GM19467 (cell line): ENCODE results near the gene SLC25A21.
"Not testable (repeated sequence)": the region's sequence is repeated elsewhere in the genome, so short reads cannot be mapped to it uniquely, and the experiment has no call there.

Source experiments
- ATAC-seq: cut with Tn5 transposase; IDR thresholded peaks from one replicate; pipeline ENCODE4 v1.9.1; 2021; ENCODE audit warnings: mild to moderate bottlenecking, moderate library complexity; ENCODE audit not compliant: unreplicated experiment

The SLC25A21 gene

DNA sequence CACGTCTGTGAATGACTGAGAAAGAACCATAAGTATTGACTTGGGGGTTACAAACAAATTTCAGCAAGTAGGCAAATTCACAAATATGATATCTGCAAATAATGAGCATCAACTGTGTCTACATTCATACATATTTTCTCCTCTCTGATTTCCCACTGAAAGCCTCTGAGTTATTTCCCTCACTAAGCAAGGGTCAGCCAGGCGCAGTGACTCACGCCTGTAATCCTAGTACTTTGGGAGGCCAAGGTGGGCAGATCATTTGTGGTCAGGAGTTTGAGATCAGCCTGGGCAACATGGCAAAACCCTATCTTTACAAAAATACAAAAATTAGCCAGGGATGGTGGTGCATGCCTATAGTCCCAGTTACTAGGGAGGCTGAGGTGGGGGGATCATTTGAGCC, 80.8 kb downstream of the SLC25A21 start:
- ATAC-seq, result no peak

- ATAC-seq, result no peak
Observed at GRCh38 chr14:37090026-37090425, 82.4 kb downstream of the SLC25A21 start.

GRCh38 chr14:37089410-37089809, 83.0 kb downstream of the SLC25A21 start:
- no peak for ATAC-seq

DNA sequence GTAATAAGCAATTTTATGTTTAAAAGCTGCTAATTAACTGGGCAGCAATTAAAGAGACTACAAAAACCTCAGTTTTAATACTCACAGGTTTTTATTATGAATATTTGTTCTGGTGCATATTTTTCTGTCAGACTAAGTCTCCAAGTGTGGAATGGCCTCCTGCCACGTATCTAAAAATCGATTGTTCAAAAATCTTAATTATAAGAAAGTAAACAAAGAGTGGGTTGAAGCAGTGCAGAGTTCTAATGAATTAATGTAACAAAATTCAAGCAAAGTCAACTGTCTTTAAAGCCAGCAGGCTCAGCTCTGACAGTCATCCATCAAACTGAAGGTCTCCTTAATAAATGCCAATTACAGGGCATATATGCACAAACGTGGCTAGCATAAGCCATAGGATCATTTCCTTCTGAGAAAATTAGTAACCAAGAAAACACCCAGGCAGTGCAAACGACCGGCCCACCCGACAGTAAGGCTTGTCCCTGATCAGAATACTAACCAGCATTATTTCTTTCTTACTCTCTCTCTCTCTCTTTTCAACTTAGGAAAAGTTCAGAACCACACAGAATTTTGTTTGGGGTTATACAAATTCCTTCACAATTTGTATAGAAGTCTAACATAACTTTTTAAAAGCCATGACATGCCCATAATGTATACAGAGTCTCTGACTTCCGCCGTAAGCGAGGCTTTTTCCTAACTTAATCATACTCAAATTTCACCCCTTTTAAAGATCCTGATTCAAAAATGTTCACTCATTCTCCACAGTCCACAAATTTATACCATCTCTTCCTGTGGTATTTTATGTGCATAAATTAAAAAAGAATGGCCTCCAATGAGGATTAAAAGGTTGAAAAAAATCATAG, 83.8 kb downstream of the SLC25A21 start:
- ATAC-seq, result no peak

- ATAC-seq, result no peak
Observed at GRCh38 chr14:37087520-37087919, 84.9 kb downstream of the SLC25A21 start.

DNA sequence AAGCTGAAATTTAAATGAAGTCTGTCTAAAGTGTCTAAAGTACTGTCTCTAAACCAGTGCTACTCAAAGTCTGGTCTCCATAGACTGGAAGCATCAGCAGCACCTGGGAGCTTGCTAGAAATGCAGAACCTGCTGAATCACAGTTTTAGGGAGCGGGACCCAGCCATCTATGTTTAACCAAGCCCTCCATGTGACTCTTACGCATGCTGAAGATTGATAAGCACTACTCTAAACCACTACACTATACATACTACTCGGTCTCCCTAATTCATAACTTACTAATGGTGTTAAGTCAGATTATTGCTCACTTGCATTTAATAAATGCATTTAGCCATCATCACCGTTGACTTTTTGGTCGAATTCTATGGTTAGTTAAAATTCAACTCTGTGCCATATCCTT, 88.8 kb downstream of the SLC25A21 start:
- ATAC-seq, result no peak

DNA sequence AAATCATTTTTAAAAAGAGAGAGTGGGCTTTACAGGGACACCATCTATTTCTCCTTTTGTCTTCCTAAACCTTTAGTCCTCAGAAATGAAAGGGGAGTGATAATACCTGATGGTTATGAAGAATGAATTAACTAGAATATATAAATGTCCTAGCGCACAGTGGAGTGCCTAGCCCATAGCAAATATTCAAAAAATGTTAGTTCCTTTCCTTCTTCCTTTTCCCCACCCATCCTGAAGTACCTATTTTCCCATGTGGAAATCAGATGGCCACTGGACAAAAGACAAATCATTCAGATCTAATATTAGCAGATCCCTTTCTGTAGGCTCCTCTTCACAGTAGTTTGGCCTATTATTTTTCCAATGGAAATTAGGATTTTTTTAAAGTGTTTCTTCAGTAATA, 90.0 kb downstream of the SLC25A21 start:
- ATAC-seq, result no peak

DNA sequence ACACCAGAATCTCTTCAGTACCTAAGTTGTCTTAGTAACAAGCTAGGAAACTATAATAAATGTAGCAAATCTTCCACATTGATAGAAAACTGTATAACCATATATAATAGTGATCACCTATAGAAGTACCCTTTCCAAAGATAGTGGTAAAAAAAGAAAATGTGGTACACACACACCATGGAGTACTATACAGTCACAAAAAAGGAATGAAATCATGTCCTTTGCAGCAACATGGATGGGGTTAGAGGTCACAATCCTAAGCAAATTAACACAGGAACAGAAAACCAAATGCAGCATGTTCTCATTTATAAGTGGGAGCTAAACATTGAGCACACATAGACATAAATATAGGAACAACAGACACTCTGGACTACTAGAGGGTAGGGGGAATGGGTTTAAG, 90.5 kb downstream of the SLC25A21 start:
- ATAC-seq, result no peak

DNA sequence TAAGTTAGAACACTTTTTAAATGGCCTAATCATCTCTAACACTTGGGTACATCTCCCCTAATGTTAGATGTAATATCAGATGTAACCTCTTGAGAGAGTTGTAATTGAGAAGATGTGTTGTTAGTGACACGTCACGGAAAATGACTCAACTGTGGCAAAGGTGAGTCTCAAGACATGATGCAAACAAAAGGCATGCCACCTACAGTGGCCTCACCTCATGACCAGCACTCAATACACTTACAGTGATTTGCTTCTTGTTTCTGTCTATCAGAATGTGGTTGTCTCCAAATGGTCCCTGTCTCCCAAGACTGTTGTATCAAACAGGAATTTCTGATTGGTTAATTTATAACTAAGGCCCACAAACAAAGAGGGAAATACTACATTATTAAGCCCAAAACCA, 91.2 kb downstream of the SLC25A21 start:
- no peak for ATAC-seq

DNA sequence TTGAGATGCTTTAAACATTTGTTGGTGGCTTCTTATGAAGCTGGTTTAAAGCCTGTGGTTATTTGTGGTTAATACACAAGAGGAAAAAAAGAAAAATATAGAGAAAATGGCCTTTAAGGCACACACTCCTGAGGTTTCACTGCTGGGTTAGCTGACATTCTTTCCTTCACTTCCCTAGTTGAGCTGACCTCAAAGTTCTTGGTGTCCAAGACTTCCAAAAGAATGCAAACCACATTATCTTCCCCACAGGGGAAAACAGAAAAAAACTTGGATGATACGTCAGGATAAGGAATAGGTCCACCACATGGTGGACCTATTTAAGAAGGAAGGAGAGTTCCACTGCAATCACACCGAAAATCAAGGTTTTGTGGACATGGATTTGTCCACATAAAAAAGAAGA, 94.3 kb downstream of the SLC25A21 start:
- no peak for ATAC-seq

- ATAC-seq, result not testable (repeated sequence)
Observed at GRCh38 chr14:37074320-37074719, 98.1 kb downstream of the SLC25A21 start.

DNA sequence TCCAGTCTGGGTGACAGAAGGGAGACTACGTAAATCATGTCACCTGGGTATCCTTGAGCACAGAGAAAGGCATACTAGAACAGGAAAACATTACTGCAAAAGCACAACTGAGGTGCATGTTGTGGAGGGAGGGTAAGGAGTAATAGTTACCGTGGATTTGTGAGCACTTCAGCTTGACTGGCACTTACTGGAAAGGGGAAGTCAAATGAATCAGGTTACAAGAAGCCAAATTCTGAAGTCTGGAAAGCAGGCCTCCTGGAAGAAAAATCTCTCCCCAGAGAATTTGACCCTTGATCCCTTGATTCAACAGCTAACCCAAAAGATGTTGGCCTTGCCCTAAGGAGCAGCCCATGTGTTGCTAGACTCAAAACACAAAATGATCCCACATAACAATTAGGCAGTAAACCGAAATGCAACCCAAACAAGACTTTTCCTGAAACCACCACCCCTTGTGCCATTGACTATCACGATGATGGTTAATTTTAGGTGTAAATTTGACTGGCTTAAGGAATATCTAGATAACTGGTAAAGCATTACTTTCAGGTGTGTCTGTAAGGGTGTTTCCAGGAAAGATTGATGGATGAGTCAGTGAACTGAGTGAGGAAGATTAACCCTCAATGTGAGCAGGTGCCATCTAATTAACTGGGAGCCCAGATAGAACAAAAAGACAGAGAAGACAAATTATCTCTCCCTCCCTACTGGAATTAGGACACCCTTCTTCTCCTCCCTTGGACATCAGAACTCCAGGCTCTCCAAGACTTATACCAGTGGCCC, 108.8 kb downstream of the SLC25A21 start:
- ATAC-seq, result no peak

- no peak for ATAC-seq
Observed at GRCh38 chr14:37062191-37062803, 110.1 kb downstream of the SLC25A21 start.

DNA sequence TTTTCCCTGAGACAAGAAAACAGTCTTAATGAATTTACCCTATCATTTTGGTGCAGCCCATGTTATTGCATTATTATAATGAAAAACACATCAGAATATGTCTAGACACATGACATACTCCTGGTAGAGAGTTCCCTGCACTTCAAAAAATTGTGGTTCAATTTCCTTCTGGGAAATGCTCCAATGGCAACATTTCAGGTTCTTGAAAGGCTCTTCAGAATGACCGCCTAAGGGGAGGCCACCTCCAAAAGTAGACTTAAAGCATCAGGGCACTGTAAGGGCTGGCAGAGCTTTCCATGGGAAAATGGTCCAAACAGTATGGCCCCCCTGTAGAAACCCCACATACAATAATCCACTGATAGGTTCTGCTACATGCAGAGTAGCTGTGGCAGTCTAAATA, 110.7 kb downstream of the SLC25A21 start:
- ATAC-seq, result no peak

- no peak for ATAC-seq
Observed at GRCh38 chr14:37060496-37061260, 111.7 kb downstream of the SLC25A21 start.

- ATAC-seq, result no peak
Observed at GRCh38 chr14:37057776-37058175, 114.6 kb downstream of the SLC25A21 start.

GRCh38 chr14:37056473-37056872, 115.9 kb downstream of the SLC25A21 start:
- ATAC-seq, result no peak

DNA sequence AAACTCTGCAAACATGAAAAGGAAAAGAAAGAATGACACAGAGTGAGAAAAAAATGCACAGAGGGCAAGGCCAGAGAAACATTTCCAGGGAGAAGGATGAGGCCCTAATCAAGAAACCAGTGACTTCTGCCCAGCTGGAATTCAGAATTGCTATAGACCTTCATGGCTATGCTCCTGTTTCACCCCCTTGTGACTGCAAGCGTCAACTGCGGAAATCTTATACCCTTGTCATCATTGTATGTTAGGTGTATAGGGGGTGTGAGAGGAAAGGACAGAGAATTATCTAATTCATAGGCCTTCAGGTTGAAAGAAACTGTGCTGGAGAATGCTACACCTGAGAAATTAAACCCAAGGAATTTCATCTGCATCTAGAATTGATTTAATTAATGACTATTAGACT, 117.5 kb downstream of the SLC25A21 start:
- no peak for ATAC-seq

DNA sequence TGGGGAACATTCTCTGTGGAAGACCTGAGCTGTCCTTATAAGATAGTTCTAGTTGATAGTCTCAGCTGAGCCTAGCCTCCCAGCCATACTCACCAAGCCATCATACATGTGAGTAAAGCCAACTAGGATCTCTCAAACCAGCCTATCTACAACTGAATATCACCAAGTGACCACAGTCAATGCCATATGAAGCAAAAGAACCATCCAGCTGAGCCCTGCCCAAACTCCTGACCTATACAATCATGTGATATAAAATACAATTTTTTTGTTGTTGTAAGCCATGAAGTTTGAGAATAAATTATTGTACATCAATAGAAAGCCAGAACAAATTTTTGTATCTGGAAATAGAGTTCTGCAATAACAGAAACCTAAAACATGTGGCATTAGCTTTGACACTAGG, 118.3 kb downstream of the SLC25A21 start:
- ATAC-seq, result no peak

DNA sequence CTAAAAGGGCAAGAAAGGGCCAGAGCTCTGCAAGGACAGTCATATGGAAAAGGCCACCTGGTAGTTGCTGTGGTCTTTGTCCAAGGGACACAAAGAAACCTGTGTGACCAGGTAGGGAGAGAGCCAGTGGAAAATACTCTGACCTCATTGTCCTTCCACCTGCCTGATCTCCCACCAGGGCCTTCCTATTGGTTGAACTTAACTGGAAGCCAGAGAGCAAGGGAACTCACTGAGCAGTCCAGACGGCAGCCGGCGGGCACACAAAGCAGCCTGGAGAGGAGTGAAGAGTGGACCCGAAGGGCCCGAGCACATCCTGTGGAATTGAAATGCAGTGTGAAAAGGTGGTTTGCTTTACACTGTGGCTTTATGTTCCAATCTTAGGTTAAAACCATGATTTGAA, 120.7 kb downstream of the SLC25A21 start:
- ATAC-seq, result no peak

GRCh38 chr14:37051153-37051552, 121.3 kb downstream of the SLC25A21 start:
- ATAC-seq, result no peak
